Measurements from ENCODE around the gene BNC1.
"Not testable (repeated sequence)": the region's sequence is repeated elsewhere in the genome, so short reads cannot be mapped to it uniquely, and the experiment has no call there.

Gene BNC1

DNA sequence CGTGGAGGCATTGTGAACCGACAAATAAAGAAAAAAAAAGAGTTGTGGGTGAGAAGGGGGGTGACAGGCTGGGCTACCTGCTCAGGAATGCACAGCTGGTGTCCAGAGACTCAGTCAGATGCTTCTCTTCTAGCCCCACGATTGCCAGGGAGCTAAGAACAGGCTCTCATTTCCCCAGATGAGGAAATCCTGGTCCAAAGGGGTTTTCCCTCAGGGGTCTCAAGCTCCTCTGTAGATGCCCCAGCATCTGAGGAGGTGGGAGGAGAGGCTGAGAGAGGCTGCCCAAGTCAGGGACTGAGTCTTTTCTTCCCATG is 35.5 kb downstream of the BNC1 start:
- DNase-seq (ENCODE audit: low read depth in 2 of 2), result no peak

DNA sequence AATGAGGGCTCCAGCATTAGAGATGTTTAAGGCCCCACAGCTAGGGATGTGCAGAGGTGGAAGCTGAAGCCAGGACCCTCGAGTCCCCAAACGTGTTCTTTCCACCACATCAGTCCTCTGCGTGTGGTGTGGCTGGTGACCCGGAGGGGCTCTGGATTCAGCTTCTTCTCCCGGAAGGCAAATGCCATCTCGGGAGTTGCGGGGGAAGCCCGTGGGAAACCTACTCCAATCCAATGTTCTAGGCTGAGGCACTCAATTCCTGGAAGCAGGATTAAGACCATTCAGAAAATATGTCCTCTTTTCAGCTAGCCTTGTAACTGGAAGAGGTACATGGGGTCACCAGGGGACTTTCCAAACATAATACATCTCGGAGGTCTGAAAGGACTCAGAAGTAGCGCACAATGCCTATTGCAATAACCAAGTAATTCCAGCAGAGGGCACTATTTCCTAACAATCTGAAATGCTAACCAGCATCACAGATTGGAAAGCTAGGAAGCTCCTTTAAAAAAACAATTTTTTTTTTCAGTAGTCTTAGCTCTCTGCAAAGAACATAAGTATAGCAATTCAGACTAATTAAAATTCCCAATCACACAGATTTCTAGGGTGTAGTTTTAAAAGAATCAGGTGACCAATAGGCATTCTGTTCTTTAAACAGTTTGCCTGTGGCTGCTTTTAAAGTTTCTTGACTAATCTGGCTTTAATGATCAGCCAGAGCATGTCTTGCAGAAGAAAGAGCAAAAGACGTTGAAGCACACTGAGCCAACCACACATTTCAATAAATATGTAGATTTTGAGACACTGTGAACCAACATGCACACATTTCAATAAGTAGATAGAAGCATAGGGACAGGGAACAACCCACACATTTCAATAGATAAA is 36.1 kb downstream of the BNC1 start:
- DNase-seq (ENCODE audit: low read depth in 2 of 2), result peak in 1 of 2 donors; percentile 22

DNA sequence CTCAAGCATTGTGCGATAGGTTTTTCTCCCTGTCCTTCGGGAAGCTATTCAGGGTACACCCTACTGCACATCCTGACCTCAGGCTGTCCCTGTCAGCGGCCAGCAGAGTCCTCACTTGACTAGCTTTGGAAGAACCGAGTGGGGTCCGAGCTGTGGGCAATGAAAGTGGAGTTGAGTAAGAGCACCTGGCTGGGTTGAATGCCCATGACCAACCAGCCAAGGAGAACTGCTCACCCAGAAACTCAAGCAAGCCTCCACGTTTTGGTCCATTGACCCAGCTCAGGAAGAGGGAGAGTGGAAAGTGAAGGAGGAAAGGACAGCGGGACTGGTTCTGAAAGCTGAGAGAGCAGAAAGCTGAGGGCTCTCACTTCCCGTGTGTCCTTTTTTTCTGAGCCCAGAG is 40.8 kb downstream of the BNC1 start:
- DNase-seq (ENCODE audit: low read depth in 2 of 2), result no peak

DNA sequence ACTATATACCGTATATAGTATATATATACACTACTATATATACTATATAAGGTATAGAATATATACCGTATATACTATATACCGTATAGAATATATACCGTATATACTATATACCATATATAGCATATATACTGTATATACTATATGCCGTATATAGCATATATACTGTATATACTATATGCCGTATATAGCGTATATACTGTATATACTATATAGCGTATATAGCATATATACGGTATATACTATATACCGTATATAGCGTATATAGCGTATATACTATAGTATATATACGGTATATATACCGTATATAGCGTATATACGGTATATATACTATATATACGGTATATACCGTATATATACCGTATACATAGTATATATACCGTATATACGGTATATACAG is 54.2 kb downstream of the BNC1 start:
- DNase-seq (ENCODE audit: low read depth in 2 of 2), result no peak

DNA sequence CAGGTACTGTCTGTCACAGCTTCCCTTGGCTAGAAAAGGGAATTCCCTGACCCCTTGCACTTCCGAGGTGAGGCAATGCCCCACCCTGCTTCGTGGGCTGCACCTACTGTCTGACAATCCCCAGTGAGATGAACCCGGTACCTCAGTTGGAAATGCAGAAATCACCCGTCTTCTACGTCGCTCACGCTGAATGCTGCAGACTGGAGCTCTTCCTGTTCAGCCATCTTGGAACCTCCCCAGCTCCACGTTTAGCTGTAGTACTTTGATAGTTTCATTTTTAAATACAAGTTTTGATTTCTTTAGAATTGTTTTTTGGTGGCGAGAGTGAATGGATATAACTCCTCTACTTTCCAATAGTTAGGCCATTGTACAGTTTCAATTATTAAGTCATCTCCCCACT is 59.0 kb downstream of the BNC1 start:
- no peak for DNase-seq (ENCODE audit: low read depth in 2 of 2)

DNA sequence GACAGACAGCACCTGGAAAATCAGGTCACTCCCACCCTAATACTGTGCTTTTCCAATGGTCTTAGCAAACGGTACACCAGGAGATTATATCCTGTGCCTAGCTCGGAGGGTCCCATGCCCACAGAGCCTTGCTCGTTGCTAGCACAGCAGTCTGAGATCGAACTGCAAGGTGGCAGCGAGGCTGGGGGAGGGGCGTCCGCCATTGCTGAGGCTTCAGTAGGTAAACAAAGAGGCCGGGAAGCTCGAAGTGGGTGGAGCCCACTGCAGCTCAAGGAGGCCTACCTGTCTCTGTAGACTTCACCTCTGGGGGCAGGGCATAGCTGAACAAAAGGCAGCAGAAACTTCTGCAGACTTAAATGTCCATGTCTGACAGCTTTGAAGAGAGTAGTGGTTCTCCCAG is 62.7 kb downstream of the BNC1 start:
- DNase-seq (ENCODE audit: low read depth in 2 of 2), result not testable (repeated sequence)

DNA sequence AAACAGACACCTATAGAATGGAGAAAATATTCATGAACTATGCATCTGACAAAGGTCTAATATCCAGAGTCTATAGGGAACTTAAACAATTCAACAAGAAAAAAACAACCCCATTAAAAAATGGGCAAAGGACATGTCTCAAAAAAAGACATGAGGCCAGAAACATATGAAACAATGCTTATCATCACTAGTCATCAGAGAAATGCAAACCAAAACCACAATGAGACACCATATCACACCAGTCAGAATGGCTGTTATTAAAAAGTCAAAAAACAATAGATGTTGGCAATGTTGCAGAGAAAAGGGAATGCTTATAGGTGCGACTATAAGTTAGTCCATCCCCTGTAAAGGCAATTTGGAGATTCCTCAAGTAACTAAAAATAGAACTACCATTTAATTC is 65.4 kb downstream of the BNC1 start:
- no peak for DNase-seq (ENCODE audit: low read depth in 2 of 2)

DNA sequence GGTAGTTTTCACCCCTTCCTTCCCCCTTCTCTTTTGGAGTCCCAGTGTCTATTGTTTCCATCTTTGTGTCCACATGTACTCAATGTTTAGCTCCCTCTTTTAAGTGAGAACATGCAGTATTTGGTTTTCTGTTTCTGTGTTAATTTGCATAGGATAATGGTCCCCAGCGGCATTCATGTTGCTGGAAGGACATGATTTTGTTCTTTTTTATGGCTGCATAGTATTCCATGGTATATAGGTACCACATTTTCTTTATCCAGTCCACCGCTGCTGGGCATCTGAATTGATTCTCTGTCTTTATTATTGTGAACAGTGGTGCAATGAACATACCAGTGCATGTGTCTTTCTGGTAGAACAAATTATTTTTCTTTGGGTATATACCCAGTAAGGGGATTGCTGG is 69.2 kb downstream of the BNC1 start:
- no peak for DNase-seq (ENCODE audit: low read depth in 2 of 2)

DNA sequence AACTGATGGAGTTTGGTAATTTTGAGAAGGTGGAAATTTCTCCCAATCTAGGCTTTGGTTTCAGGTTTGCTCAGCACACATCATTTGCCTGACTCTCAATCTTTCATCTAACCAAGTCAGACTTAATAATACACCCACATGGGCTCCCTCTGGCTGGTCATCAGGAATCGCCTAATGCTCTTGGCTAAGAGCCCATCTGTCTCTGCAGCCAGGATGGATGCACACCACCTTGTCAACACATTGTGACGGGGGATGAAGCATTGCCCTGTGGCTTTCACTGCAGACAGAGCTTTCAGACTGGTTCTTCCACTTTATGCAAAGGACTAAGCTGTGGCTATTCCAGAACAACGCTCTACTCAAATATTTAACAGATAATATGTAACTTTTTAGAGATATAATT is 73.8 kb downstream of the BNC1 start:
- no peak for DNase-seq (ENCODE audit: low read depth in 2 of 2)

DNA sequence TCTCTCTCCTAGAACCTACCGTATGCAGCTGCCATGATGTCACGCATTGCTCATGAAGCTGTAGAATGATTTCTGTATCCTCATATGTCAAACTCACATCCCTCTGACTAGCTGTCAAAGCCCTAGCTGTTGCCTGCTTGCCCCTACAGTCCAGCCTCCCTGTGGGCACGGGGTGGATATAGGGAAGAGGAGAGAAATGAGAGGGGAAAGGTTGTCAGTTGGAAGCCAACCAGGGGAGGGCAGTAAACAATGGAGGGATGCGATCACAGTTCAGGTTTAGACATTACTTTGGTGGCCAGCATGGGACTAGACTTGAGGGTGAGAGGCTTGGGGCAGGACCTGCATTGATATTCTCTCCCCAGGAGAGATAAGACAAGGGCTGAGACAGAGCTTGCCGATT is 75.1 kb downstream of the BNC1 start:
- no peak for DNase-seq (ENCODE audit: low read depth in 2 of 2)

DNA sequence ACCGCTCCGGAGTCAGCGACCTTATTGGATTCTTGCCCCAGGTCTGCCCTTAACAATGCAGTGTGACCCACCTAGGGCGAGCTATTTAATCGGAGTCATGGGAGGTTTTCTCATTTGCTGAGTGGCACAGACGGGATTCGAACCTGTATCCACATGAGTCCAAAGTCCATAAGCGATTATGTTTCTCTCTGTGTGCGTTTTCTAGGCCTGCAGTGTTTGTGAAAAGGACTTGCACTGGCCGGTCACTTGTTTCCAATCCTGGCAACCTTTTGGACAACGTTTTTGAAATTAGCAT is 76.2 kb downstream of the BNC1 start:
- DNase-seq (ENCODE audit: low read depth in 2 of 2), result no peak

DNA sequence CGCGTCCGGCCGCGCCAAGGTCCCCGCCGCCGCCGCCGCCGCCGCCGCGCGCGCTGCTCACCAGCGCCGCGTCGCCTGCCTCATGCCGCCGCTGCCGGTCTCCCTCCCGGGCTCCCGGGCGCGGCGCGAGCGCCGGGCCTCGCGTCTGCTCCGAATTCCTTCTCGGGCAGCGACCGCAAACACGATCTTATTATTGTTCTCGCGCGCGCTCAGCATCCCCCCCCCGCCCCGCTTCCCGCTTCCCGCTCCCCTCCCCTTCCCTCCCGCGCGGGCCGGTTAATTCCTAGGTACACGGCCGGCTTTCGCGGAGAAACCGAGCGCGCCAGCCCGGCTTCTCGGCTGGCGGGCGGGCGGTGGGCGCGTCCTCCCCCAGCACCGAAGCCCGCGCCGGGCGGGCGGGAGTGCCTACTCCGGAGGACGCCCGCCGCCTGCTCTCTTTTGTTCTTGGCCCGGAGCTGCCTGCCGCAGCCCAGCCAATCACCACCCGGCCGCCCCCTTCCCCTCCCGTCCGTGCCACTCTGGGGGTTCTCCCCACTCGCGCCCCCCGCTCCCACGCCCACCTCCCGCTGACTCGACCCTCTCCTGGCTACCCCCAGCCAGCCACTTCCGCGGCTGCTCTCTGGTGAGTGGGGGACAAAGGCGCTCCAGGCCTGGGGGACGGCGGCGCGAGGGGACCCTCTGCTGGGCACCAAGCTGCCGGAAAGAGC is 76.7 kb downstream of the BNC1 start, which contains the start of gene HDGFL3:
TSS of gene HDGFL3 (minus strand) at position 164 of the 707 bp plus-strand sequence. CDS start 409 bp downstream, outside the sequence.
- DNase-seq (ENCODE audit: low read depth in 2 of 2), result no peak

DNA sequence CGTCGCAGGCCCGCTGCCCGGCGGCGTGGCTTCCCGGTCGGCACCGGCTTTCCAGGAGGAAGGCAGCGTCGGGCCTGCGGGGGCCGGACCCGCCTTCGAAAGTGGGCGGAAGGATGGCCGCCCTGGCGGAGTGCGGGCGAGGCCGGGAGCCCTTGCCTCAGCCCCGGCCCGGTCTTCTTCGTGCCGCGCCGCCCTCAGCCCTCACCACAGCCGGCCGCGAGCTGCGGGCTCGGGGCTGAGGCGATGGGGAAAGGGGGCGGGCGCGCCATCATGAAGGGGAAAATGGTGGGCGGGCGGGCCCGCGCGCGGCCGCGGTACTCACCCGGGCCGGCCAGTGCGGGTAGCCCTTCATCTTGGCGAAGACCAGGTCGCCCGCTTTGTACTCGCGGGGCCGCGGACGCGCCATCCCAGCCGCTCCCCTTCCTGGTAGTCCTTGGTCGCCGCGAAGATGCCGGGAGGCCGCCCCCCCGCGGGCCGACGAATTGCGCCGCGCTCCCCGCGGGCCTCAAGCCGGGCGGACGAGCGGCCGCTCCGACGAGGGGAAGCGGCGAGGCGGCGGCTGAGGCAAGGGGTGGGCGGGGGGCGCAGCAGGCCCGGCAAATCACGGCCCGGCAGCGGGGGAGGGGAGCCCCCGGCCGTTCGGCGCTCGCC is 77.3 kb downstream of the BNC1 start:
- no peak for DNase-seq (ENCODE audit: low read depth in 2 of 2)

DNA sequence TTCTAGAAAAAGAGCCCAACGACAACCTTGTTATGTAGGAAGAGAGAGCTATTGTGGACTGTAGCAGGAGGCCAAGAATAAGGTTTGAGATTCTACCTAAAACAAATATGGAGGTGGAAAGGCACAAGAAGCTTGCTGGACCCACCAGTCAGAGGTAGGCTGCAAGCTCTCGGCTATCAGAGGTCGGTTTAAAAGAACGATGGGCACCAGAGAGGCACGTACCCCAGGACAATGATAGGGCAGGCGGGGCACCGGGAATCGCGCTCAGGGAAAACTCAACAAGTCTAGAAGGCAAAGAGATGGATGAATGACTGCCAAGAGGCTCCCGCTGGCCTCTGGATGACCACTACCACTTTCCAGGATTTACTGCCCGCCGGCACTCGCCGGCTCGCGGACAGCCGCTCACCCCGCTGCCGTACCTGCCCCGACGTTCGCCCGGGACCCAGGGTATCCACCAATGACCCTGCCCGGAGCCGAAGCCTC is 77.9 kb downstream of the BNC1 start:
- no peak for DNase-seq (ENCODE audit: low read depth in 2 of 2)
